Measurements from ENCODE around the gene HOXA4.

Gene HOXA4

GRCh38 chr7:27097686-27098577 is 32.6 kb downstream of the HOXA4 start:
- in situ Hi-C loops (cut with MboI; ENCODE audit: low sequenced_read_pairs) = no loop called here

DNA sequence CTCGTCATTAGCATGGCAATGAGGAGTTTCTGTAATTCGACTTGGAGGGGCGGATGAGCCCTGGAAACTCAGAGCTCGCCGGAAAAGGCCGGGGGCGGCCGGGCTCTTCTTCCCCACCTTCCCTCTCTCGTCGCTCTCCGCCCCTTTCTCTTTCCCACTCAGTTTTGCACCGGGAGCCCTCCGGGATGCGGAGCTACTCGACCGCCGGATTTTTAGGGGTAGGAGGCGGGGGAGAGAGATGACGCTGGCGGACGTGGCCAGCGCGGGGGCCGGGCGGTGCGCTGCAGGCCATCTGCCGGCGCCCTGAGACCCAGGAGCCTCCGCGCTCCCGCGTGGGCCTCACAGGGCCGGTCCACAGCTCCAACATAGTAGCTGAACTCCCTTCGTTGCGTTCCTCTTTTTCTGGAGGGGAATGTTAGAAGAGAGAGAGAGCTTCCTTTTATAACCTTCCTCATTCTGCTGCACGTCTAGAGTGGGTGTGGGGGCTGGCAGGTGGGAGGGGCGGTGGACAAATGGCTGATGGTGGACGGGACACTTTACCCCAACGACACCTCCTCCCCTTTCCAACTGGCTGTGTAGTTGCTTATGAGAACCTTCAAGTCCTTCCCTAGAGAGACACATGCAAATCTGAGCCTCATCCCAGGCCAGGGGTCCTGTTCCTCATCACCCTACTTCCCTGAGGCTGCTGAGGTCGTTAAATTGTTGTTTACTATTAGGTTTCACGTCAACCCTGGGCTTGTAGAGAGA is 33.6 kb downstream of the HOXA4 start:
- in situ Hi-C loops (cut with MboI; ENCODE audit: low sequenced_read_pairs) = no loop called here

DNA sequence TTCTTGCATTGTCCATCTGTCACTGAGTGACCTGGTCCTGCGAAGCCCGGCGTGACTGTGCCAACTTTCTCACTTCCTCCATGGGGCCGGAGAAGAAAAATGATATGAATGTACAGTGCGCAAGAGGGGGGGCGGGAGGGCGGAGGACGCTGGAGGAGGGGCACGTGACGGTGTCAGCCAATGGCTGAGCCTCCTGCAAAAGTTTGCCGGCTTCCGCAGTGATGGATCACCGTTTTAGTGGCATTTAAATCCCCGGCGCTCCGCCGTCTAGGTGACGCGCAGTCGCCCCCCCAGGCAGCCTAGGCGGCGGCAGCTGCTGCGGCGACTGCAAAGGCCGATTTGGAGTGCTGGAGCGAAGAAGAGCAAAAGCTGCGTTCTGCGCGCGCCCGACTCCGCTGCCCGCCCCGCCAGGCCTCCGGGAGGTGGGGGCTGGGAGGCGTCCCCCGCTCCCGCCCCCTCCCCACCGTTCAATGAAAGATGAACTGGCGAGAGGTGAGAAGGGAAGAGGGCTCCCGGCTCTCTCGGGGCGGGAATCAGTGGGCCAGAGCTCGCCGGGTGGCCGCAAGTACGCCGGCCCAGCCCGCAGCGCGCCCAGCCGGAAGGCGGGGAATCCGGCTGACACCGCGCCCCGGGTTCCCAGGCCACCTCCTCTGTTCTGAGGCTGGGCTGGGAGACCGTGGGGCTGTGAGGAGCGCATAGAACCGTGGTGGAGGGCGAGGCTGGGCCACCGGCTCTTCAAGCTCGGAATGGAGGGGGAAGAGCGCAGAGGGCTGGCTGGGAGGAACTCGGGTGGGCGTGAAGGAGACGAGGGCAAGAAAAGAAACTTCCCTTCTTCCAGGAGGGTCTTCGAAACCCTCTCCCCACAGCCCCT is 34.4 kb downstream of the HOXA4 start, which contains the start of gene HOXA1:
Gene HOXA1 (minus strand): TSS at position 104 of the 871 bp plus-strand sequence. CDS start 88 bp downstream, at position 16.
- in situ Hi-C loops (cut with MboI; ENCODE audit: low sequenced_read_pairs) = no loop called here

DNA sequence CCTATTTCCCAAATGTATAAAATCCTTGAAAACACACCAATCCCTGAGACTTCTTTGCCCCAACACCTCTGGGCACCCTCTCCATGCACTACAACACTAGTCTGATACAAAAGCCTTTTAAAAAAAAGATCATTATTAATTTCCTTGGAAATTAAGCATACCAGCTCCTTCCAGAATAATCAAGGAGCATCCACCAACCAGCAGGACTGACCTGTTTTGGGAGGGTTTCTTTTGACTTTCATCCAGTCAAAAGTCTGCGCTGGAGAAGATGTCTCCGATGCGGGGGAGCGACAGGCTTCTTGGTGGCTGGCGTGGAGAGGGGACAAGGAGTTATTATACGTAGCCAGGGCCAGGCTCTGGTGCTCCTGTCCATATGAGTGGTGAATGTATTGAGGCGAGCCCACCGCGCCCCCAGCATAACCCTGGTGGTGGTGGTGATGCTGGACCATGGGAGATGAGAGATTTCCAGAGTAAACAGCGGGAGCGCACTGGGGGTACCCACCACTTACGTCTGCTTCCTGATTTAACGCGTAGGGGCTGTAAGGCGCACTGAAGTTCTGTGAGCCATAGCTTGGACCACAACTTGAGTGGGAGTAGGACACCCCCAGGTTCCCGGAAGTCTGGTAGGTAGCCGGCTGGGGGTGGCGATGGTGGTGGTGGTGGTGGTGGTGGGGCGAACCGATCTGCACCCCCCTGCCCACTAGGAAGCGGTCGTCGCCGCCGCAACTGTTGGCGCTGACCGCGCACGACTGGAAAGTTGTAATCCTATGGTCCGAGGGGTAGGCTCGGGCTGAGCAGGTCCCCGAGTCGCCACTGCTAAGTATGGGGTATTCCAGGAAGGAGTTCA is 35.3 kb downstream of the HOXA4 start:
- in situ Hi-C loops (cut with MboI; ENCODE audit: low sequenced_read_pairs) = no loop called here

- in situ Hi-C loops (cut with MboI; ENCODE audit: low sequenced_read_pairs) = no loop called here
Observed at GRCh38 chr7:27094304-27095049, 36.1 kb downstream of the HOXA4 start.

- in situ Hi-C loops (cut with MboI; ENCODE audit: low sequenced_read_pairs) = no loop called here
Observed at GRCh38 chr7:27093184-27093895, 37.2 kb downstream of the HOXA4 start.

DNA sequence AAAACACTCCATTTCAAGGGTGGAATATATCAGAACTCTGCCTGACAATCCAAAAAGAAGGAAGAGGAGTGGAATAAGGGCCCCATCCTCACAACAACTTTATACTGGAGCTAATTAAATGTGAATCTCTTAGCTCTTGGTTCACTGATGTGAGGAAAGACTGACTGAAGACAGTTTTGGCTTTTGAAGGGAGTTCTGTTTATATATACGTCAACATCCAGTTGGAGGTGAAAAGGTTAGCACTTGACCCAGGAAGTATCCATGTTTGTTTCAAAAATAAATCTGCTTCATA is 37.8 kb downstream of the HOXA4 start:
- in situ Hi-C loops (cut with MboI; ENCODE audit: low sequenced_read_pairs) = no loop called here

GRCh38 chr7:27091941-27092818 is 38.4 kb downstream of the HOXA4 start:
- in situ Hi-C loops (cut with MboI; ENCODE audit: low sequenced_read_pairs) = no loop called here

GRCh38 chr7:27091105-27091504 is 39.5 kb downstream of the HOXA4 start:
- in situ Hi-C loops (cut with MboI; ENCODE audit: low sequenced_read_pairs) = no loop called here

GRCh38 chr7:27088002-27088922 is 42.3 kb downstream of the HOXA4 start:
- in situ Hi-C loops (cut with MboI; ENCODE audit: low sequenced_read_pairs) = no loop called here

GRCh38 chr7:27083646-27084045 is 46.9 kb downstream of the HOXA4 start:
- in situ Hi-C loops (cut with MboI; ENCODE audit: low sequenced_read_pairs) = no loop called here

DNA sequence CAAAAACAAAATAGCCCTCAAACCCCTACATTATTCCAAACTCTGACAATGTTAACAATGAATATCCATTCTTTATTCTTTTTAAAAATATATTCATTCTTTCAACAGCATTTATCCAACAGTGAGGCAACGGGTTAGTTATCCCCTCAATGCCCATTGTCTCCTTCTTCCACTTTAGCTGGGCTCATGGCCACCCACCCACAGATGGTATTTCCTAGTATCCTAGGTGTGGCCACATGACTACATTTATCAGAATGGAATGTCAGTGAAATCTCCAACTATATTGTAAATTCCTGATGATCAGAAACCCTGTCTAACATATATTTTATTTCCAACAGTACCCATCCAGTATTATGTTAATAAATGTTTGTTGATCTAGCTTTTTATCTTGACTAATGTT is 48.4 kb downstream of the HOXA4 start:
- in situ Hi-C loops (cut with MboI; ENCODE audit: low sequenced_read_pairs) = no loop called here

DNA sequence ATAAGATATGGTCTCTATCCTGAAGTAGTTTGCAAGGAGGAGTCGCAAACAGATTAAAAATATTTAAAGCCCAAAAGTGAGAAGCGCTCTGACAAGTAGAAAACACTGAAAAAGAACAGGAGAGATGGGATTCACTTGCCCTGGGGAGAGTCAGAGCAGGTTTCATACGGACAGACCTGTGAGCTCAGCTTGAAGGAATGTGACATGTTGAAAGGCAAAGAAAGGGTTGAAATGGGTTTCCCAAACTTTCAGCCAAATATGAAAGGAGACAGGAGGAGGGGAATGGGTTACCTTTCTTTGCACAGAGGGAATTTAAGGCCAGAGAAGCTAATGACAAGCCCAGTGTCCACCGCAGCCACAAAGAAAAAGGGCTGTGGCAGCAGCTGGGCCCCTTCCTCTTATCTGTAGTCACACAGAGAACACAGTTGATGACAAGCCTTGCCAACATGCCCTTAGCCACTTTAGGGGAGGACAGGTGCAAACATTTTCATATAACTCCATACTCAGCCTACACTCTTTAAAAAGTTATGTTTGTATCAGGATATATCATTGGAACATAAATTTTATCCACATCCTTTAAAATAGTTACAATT is 49.6 kb downstream of the HOXA4 start:
- in situ Hi-C loops (cut with MboI; ENCODE audit: low sequenced_read_pairs) = no loop called here

GRCh38 chr7:27079234-27079975 is 51.2 kb downstream of the HOXA4 start:
- in situ Hi-C loops (cut with MboI; ENCODE audit: low sequenced_read_pairs) = no loop called here

DNA sequence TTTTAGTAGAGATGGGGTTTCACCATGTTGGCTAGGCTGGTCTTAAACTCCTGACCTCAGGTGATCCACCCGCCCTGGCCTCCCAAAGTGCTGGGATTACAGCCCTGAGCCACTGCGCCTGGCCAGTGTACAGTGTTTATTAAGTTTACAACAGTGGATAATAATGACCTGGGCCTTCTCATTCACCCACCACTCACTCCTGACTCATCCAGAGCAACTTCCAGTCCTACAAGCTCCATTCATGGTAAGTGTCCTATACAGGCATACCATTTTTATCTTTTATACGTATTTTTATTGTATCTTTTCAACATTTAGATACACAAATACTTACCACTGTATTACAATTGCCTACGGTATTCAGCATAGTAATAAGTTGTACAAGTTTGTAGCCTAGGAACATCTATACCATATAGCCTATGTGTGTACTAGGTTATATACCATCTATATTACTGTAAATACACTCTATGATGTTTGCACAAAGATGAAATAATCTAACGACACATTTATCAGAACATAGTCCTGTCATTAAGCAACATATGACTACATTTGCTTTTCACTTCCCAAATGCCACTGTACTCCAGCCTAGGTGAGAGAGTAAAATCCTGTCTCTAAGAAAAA is 51.8 kb downstream of the HOXA4 start:
- in situ Hi-C loops (cut with MboI; ENCODE audit: low sequenced_read_pairs) = no loop called here
